Calu3 (cell line): ENCODE data around the gene EPHB2. TPM values are rescaled to one million over a fixed set of nuclear protein-coding genes. Genes with fewer than 3 reads are reported as not detected.

Experiments
- BruUV-seq: library from RNA; stranded (reverse); fragments of 400-500 nt; replicated peaks from 2 replicates; lab custom pipeline; 2021; lab: Mats Ljungman, UMichigan
- CTCF ChIA-PET: fragments of 300-600 bp; sonication (Branson Sonifier 250); formaldehyde crosslinking; loops from one replicate; lab custom pipeline; 2022; ENCODE audit warnings: antibody characterized with exemption; lab: Charles Lee
- DNase-seq: peaks from one replicate; pipeline ENCODE4 v3.0.0; 2022
- H3K27ac Mint-ChIP-seq: one replicate; pipeline ENCODE4 v1.8.0; 2022; ENCODE audit warnings: mixed read lengths; ENCODE audit not compliant: unreplicated experiment
- H3K27me3 Mint-ChIP-seq: one replicate; pipeline ENCODE4 v1.8.0; 2022; ENCODE audit warnings: mixed read lengths; ENCODE audit not compliant: unreplicated experiment
- H3K36me3 Mint-ChIP-seq: one replicate; pipeline ENCODE4 v1.8.0; 2022; ENCODE audit warnings: mild to moderate bottlenecking, moderate library complexity, mixed read lengths; ENCODE audit not compliant: insufficient read depth, unreplicated experiment
- H3K4me1 Mint-ChIP-seq: one replicate; pipeline ENCODE4 v1.8.0; 2022; ENCODE audit warnings: mild to moderate bottlenecking, low read depth, mixed read lengths; ENCODE audit not compliant: unreplicated experiment
- H3K4me3 Mint-ChIP-seq: one replicate; pipeline ENCODE4 v1.8.0; 2022; ENCODE audit warnings: mild to moderate bottlenecking, low read depth, moderate library complexity, mixed read lengths; ENCODE audit not compliant: unreplicated experiment
- H3K9me3 Mint-ChIP-seq: one replicate; pipeline ENCODE4 v1.8.0; 2022; ENCODE audit warnings: low read depth, mixed read lengths; ENCODE audit not compliant: unreplicated experiment
- intact Hi-C: fragments of 100-400 bp; cut with micrococcal nuclease; formaldehyde crosslinking; loops from one replicate; pipeline ENCODE4 v1.10.0; 2022; ENCODE audit not compliant: unreplicated experiment
- total RNA-seq: library from RNA; stranded (reverse); gene quantifications from 2 replicates; pipeline ENCODE4 v1.2.3, GENCODE V29; 2022
- TF ChIP-seq, protein P1 (sequence below): fragments of 200-600 bp; IDR thresholded peaks from one replicate; pipeline ENCODE4 v1.8.0; 2022; ENCODE audit warnings: antibody characterized with exemption; ENCODE audit not compliant: unreplicated experiment

The EPHB2 gene
- total RNA-seq, 1 experiment from 2014 or later, result 19.3 TPM

DNA sequence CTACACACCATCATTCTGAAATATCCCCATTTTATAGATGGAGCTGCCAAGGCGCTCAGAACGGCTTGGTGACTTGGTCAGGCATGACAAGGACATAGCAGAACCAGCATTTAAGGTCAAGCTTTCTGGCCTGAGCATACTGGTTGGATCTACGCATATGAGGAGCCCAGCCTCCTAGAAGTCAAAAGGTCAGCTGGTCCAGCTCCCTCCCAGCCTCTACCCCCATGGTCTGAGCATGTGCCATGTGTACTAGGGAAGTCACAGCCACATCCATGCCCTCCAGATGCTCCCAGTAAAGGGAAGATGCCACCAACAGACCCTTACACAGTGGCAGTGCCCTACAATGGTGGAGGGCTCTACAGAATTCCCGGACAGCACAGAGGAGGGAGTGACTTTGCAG, 96.7 kb downstream of the EPHB2 start:
- intact Hi-C loops, result no loop called here
- Mint-ChIP-seq H3K4me3 (no peak overlapping the region), H3K27me3 (no peaks in the 10 kb centered on the region), H3K9me3 (no peaks in the 10 kb centered on the region), H3K27ac (no peak overlapping the region), H3K4me1 (peaks cover 9% of the 10 kb centered on the region), H3K36me3 (no peaks in the 10 kb centered on the region)
- BruUV-seq, result no TSS peak
- CTCF ChIA-PET, result no interaction called here
- TF ChIP-seq, protein P1, sequence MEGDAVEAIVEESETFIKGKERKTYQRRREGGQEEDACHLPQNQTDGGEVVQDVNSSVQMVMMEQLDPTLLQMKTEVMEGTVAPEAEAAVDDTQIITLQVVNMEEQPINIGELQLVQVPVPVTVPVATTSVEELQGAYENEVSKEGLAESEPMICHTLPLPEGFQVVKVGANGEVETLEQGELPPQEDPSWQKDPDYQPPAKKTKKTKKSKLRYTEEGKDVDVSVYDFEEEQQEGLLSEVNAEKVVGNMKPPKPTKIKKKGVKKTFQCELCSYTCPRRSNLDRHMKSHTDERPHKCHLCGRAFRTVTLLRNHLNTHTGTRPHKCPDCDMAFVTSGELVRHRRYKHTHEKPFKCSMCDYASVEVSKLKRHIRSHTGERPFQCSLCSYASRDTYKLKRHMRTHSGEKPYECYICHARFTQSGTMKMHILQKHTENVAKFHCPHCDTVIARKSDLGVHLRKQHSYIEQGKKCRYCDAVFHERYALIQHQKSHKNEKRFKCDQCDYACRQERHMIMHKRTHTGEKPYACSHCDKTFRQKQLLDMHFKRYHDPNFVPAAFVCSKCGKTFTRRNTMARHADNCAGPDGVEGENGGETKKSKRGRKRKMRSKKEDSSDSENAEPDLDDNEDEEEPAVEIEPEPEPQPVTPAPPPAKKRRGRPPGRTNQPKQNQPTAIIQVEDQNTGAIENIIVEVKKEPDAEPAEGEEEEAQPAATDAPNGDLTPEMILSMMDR, result no peak
- no peak for DNase-seq

DNA sequence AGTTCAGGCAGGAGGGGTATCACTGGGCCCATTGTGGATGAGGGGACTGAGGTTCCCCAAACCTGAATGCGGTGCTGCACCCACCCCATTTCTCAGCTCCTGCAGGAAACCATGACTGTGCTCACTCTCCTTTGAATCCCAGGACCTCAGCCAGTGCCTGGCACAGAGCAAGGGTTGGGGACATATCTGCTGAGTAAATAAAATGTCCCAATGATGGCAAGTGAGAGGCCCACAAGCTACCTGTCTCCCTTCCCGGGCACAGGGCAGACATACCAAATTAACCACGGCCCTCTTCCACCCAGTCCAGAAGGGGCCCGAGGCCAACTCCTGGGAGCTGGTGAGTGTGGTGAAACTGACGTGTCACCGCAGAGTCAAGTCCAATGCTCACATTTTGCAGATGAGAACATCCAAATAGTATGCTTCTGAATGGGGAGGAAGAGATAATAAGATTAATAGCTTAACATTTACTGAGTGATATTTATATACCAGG, 97.6 kb downstream of the EPHB2 start:
- Mint-ChIP-seq H3K4me3 (no peak overlapping the region), H3K9me3 (no peaks in the 10 kb centered on the region), H3K4me1 (peaks cover 9% of the 10 kb centered on the region), H3K36me3 (no peaks in the 10 kb centered on the region), H3K27me3 (no peaks in the 10 kb centered on the region), H3K27ac (no peak overlapping the region)
- no TSS peak for BruUV-seq
- CTCF ChIA-PET, result no interaction called here
- TF ChIP-seq, protein P1, result no peak
- no peak for DNase-seq
- intact Hi-C loops, result no loop called here

DNA sequence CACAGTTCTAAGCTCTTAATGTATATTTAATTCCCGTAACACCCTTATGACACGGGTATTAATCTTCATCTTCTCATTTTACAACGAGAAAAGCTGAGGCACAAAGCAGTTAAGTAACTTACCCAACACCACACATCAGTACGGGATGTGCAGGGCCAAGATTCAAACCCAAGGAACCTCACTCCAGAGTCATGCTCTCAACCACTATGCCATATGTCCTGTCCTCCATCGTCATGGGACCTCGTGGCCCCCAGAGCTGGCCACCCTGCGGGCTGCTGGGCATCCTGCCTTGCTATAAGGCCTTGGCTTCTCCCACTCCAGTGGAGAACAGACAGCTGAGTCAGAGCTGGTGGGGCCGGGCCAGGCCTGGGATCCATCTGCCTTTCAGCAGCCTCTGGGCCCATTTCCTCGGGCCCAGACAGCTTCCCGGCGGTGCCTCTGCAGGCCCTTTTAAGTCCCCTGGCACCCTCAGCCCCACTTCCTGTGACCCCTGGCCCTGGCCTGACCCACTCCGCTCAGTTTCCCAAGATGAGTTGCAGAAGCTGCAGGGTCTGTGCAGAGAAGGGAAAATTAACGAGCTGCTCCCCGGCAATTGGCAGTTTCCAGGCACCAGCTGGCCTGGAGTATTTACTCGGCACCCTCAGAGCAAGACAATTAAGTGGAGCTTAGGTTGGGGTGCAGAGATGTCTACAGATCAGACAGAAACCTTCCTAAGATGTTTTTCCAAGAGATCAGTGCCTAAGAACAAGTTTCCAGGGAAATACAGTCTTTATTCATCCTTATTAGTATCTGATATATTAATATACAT, 98.2 kb downstream of the EPHB2 start:
- intact Hi-C loops, result no loop called here
- TF ChIP-seq, protein P1, result no peak
- BruUV-seq, result no TSS peak
- DNase-seq, result no peak
- H3K9me3 Mint-ChIP-seq, result no peaks in the 10 kb centered on the region
- CTCF ChIA-PET, result no interaction called here
- no peak overlapping the region for H3K27ac Mint-ChIP-seq
- H3K4me3 Mint-ChIP-seq, result no peak overlapping the region
- H3K4me1 Mint-ChIP-seq, result peaks cover 9% of the 10 kb centered on the region
- H3K36me3 Mint-ChIP-seq, result no peaks in the 10 kb centered on the region
- H3K27me3 Mint-ChIP-seq, result no peaks in the 10 kb centered on the region

DNA sequence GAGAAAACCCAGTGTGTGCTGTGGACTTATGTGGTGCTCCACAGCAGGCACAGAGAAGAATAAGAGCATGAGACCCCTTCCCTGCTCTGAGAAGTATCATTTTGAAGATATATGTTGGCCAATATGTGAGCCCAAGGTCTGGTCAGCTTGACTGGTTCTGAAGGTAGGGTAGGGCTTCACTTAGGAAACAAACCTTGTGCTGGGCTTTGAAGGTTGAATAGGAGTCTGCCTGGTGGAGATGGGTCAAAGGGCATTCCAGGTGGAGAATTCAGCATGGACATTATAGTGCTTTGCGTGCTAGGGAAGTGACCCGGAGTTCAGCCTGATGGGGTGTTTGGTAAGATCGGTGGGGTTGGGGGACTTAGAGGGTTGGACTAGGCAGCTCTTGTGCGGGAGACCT, 99.1 kb downstream of the EPHB2 start:
- Mint-ChIP-seq H3K27me3 (no peaks in the 10 kb centered on the region), H3K4me1 (peaks cover 9% of the 10 kb centered on the region)
- CTCF ChIA-PET, result no interaction called here

More for the DNA sequence above, 99.1 kb downstream of the EPHB2 start:
- TF ChIP-seq, protein P1, result no peak
- no peaks in the 10 kb centered on the region for H3K36me3 Mint-ChIP-seq
- intact Hi-C loops, result no loop called here
- H3K4me3 Mint-ChIP-seq, result no peak overlapping the region
- no peaks in the 10 kb centered on the region for H3K9me3 Mint-ChIP-seq
- DNase-seq, result no peak
- no TSS peak for BruUV-seq
- no peak overlapping the region for H3K27ac Mint-ChIP-seq
